Progenitor cell of endocrine pancreas (in vitro differentiated cells): ENCODE results near the gene GABARAP. TPM values are rescaled to one million over a fixed set of nuclear protein-coding genes. Genes with fewer than 3 reads are reported as not detected.

Experiments
- DNase-seq: peaks from one replicate; pipeline ENCODE4 v3.0.0; 2021; ENCODE audit warnings: low spot score; ENCODE audit not compliant: unreplicated experiment
- H3K27ac Mint-ChIP-seq: 2 replicates; pipeline ENCODE4 v1.8.0; 2021; ENCODE audit warnings: mild to moderate bottlenecking, moderate library complexity, mixed read lengths
- H3K27me3 Mint-ChIP-seq: 2 replicates; pipeline ENCODE4 v1.8.0; 2021; ENCODE audit warnings: mixed read lengths
- H3K36me3 Mint-ChIP-seq: 2 replicates; pipeline ENCODE4 v1.8.0; 2022; ENCODE audit warnings: mixed read lengths; ENCODE audit not compliant: insufficient read depth
- H3K4me1 Mint-ChIP-seq: 2 replicates; pipeline ENCODE4 v1.8.0; 2021; ENCODE audit warnings: low read depth, mixed read lengths
- H3K4me3 Mint-ChIP-seq: 2 replicates; pipeline ENCODE4 v1.8.0; 2021; ENCODE audit warnings: low read depth, mild to moderate bottlenecking, moderate library complexity, mixed read lengths
- H3K9me3 Mint-ChIP-seq: 2 replicates; pipeline ENCODE4 v1.8.0; 2021; ENCODE audit warnings: low read depth, mixed read lengths
- microRNA-seq: library from miRNA; unstranded; fragments of <30 nt; microRNA quantifications from one replicate; pipeline ENCODE4 v1.1.0, GENCODE V29; 2020; ENCODE audit warnings: borderline number of aligned reads; ENCODE audit not compliant: unreplicated experiment
- total RNA-seq: library from RNA; stranded (reverse); gene quantifications from 2 replicates; pipeline ENCODE4 v1.2.1, GENCODE V29; 2021
- TF ChIP-seq, protein P1 (sequence below): fragments of 200-600 bp; sonication (generic); IDR thresholded peaks from one replicate; pipeline ENCODE4 v1.5.0; 2021; ENCODE audit warnings: antibody characterized with exemption, mild to moderate bottlenecking; ENCODE audit not compliant: unreplicated experiment

The GABARAP gene
- total RNA-seq, 1 donor from 2014 or later = 466 TPM

DNA sequence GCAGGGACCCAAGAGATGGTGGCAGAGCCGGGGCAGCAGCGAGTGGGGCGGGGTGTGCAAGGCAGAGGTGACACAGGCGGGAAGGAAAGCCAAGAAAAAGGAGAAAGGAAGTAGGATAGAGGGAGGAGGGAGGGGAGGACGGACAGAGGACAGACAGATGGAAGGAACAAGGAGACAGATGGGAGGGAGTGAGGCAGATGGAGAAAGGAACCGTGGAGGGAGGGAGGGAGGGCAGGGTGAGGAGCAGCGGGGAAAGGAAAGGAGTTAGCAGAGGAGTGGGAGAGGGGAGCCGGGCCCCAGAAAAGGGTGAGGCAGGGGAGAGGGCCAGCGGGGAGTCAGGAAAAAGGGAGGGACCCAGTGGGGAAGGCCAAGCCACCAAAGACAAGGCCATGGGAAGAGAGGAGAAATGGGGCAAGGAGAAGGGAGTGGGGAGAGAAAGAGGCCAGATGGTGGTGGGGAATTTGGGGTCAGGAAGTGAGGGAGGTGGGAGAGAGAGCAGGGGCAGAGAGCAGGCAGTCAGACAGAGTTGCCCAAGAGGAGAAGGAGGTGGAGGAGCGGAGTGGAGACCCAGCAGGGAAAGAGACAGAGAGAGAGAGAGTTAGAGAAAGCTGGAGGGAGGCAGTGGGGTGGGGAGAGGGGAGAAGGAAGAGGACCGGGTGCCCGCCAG is 49.8 kb downstream of the GABARAP start:
- Mint-ChIP-seq H3K27me3 (no peaks in the 10 kb centered on the region), H3K9me3 (no peaks in the 10 kb centered on the region), H3K36me3 (peaks cover 12% of the 10 kb centered on the region), H3K4me1 (no peaks in the 10 kb centered on the region), H3K4me3 (no peak overlapping the region), H3K27ac (no peak overlapping the region)
- TF ChIP-seq, protein P1, sequence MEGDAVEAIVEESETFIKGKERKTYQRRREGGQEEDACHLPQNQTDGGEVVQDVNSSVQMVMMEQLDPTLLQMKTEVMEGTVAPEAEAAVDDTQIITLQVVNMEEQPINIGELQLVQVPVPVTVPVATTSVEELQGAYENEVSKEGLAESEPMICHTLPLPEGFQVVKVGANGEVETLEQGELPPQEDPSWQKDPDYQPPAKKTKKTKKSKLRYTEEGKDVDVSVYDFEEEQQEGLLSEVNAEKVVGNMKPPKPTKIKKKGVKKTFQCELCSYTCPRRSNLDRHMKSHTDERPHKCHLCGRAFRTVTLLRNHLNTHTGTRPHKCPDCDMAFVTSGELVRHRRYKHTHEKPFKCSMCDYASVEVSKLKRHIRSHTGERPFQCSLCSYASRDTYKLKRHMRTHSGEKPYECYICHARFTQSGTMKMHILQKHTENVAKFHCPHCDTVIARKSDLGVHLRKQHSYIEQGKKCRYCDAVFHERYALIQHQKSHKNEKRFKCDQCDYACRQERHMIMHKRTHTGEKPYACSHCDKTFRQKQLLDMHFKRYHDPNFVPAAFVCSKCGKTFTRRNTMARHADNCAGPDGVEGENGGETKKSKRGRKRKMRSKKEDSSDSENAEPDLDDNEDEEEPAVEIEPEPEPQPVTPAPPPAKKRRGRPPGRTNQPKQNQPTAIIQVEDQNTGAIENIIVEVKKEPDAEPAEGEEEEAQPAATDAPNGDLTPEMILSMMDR = no peak
- DNase-seq = no peak

DNA sequence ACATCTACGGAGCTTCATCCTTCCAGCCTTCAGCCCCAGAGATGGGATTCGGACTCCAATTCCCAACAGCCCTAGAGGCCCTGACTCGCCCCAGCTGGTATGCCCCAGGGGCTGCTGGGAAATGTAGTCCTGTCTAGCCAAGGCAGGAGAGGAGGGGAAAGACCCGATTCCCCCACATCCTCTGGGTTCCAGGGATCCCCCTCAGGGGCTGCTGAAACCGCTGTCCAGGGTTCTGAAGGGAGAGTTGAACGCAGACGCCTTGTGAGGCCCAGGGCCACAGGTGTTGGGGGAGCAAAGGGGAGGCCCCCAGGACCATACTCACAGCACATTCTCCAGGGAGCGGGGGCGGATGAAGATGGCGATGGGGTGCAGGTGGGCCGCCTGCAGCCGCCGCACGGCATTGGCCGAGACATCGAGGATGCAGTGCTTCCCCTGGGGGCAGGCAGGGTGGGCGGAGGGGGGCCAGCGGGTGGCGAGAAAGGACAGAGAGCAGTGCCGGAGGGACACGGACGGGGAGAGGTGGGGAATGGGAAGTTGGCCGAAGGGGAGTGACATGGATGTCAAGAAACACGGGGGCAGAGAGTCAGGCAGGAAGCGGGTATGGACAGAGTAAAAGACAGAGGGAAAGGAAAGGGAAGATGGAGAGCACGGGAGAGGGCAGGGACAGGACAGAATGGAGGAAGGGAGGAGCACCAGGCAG is 50.5 kb downstream of the GABARAP start:
- Mint-ChIP-seq H3K27ac (no peak overlapping the region), H3K9me3 (no peaks in the 10 kb centered on the region), H3K27me3 (no peaks in the 10 kb centered on the region), H3K36me3 (peaks cover 12% of the 10 kb centered on the region), H3K4me3 (no peak overlapping the region), H3K4me1 (no peaks in the 10 kb centered on the region)
- TF ChIP-seq, protein P1 = no peak
- DNase-seq = no peak

DNA sequence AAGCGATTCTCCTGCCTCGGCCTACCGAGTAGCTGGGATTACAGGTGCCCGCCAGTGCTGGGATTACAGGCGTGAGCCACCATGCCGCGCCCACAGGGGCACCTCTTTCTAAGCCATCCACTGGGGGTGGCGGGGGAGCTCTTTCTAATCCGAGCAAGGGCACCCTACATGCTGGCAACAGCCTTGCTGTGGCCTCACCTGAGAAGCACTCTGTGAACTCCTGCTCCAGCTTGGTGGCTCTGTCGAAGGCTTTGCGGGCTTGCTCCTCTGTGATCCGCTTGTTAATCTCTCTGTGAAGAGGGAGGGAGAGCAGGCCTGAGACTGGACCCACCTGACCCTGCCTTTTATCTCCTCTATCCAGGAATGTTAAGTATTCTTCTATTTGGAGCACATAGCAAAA is 51.2 kb downstream of the GABARAP start:
- Mint-ChIP-seq H3K27me3 (no peaks in the 10 kb centered on the region), H3K4me1 (no peaks in the 10 kb centered on the region), H3K36me3 (peaks cover 10% of the 10 kb centered on the region), H3K9me3 (no peaks in the 10 kb centered on the region), H3K27ac (no peak overlapping the region), H3K4me3 (no peak overlapping the region)
- no peak for DNase-seq
- TF ChIP-seq, protein P1 = no peak

DNA sequence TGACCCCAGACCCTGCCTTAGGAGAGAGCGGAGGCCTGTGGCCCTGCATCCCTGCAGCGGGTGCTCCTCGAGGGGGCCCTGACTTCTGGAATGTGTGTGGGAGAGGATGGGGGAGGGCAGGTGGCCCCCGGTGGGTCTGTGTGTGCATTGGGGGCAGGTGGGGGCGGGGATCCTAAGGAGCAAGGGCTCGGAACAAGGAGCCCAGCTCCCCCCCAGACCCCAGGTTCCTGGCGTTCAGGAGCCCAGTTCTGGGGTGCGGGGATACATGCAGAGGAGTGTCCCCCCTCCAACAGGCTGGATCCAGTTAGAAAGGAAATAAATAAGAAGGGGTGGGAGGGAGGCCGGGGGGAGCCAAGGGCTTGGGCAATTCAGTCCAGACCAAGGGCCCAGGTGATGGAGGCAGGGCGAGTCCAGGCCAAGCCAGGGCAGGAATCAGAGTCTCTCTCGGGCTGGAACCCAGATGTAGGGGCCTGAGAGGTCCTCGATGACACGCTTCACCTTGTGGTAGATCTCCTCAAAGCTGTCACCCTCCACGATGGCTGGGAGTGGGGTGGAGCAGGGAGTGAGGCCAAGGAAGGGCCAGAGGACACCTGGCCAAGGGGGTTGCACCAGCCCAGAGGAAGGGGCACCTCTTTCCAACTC is 51.9 kb downstream of the GABARAP start:
- peaks cover 10% of the 10 kb centered on the region for H3K36me3 Mint-ChIP-seq
- TF ChIP-seq, protein P1 = no peak
- no peak overlapping the region for H3K4me3 Mint-ChIP-seq
- DNase-seq = no peak
- H3K4me1 Mint-ChIP-seq = no peaks in the 10 kb centered on the region
- no peaks in the 10 kb centered on the region for H3K27me3 Mint-ChIP-seq
- H3K9me3 Mint-ChIP-seq = no peaks in the 10 kb centered on the region
- no peak overlapping the region for H3K27ac Mint-ChIP-seq

Small RNAs within 50 kb of the gene (microRNA-seq; reads per million reads assigned to microRNA genes)
- gene MIR324 = 3,646 reads per million, percentile 87 among the genes with 10 or more reads in this experiment

Other genes with a start within 250 kb of the GABARAP start
- not detected in 2 replicates for gene ALOX12, start 246.4 kb downstream of the GABARAP start, total RNA-seq
- 168 and 178 TPM in 2 replicates for gene RNASEK, start 229.8 kb downstream of the GABARAP start, total RNA-seq
- gene BCL6B, start 219.4 kb downstream of the GABARAP start, total RNA-seq = 0.09 TPM in 1 of 2 replicates, not detected in the other
- gene SLC16A13, start 206.4 kb downstream of the GABARAP start, total RNA-seq = 19.6 and 20.3 TPM in 2 replicates
- gene SLC16A11, start 198.4 kb downstream of the GABARAP start, total RNA-seq = 0.84 and 1.4 TPM in 2 replicates
- gene CLEC10A, start 162.2 kb downstream of the GABARAP start, total RNA-seq = not detected in 2 replicates
- 2.7 and 3.0 TPM in 2 replicates for gene ASGR2, start 127.6 kb downstream of the GABARAP start, total RNA-seq
- 10.6 and 11.1 TPM in 2 replicates for gene ASGR1, start 63.1 kb downstream of the GABARAP start, total RNA-seq
- 46.3 and 48.6 TPM in 2 replicates for gene DLG4, start 22.6 kb downstream of the GABARAP start, total RNA-seq
- 653 and 693 TPM in 2 replicates for gene ACADVL, start 22.5 kb downstream of the GABARAP start, total RNA-seq
- 104 TPM in 2 replicates for gene DVL2, start 7.9 kb downstream of the GABARAP start, total RNA-seq
- 66.9 and 73.7 TPM in 2 replicates for gene PHF23, start 3.0 kb downstream of the GABARAP start, total RNA-seq
- gene CTDNEP1, start 9.3 kb upstream of the GABARAP start, total RNA-seq = 134 and 137 TPM in 2 replicates
- gene ELP5, start 9.8 kb upstream of the GABARAP start, total RNA-seq = 42.3 and 45.0 TPM in 2 replicates
- 137 and 147 TPM in 2 replicates for gene CLDN7, start 20.0 kb upstream of the GABARAP start, total RNA-seq
- gene SLC2A4, start 39.3 kb upstream of the GABARAP start, total RNA-seq = 1.5 and 2.0 TPM in 2 replicates
- gene YBX2, start 52.2 kb upstream of the GABARAP start, total RNA-seq = 2.7 and 4.3 TPM in 2 replicates
- 323 and 338 TPM in 2 replicates for gene EIF5A, start 65.2 kb upstream of the GABARAP start, total RNA-seq
- 77.1 and 81.1 TPM in 2 replicates for gene GPS2, start 72.9 kb upstream of the GABARAP start, total RNA-seq
- gene NEURL4, start 86.9 kb upstream of the GABARAP start, total RNA-seq = 75.2 TPM in 2 replicates
- 1.0 TPM in 1 of 2 replicates, not detected in the other for gene ACAP1, start 94.1 kb upstream of the GABARAP start, total RNA-seq
- 11.3 and 12.4 TPM in 2 replicates for gene KCTD11, start 109.7 kb upstream of the GABARAP start, total RNA-seq
- not detected in 2 replicates for gene TMEM95, start 112.7 kb upstream of the GABARAP start, total RNA-seq
- gene TNK1, start 138.6 kb upstream of the GABARAP start, total RNA-seq = 9.1 and 13.4 TPM in 2 replicates
- 35.5 and 37.9 TPM in 2 replicates for gene PLSCR3, start 152.1 kb upstream of the GABARAP start, total RNA-seq
- 89.2 and 102 TPM in 2 replicates for gene TMEM256, start 161.6 kb upstream of the GABARAP start, total RNA-seq
- 30.3 and 34.4 TPM in 2 replicates for gene NLGN2, start 165.4 kb upstream of the GABARAP start, total RNA-seq
- not detected in 2 replicates for gene SPEM1, start 177.9 kb upstream of the GABARAP start, total RNA-seq
- gene SPEM2, start 183.2 kb upstream of the GABARAP start, total RNA-seq = not detected in 2 replicates
- not detected in 2 replicates for gene SPEM3, start 186.4 kb upstream of the GABARAP start, total RNA-seq
- gene TMEM102, start 193.0 kb upstream of the GABARAP start, total RNA-seq = 8.1 and 10.0 TPM in 2 replicates
- gene FGF11, start 197.1 kb upstream of the GABARAP start, total RNA-seq = 4.5 and 5.1 TPM in 2 replicates
- gene CHRNB1, start 202.6 kb upstream of the GABARAP start, total RNA-seq = 17.2 and 19.1 TPM in 2 replicates
- gene ZBTB4, start 237.2 kb upstream of the GABARAP start, total RNA-seq = 26.8 and 28.4 TPM in 2 replicates
- not detected in 2 replicates for gene SLC35G6, start 239.0 kb upstream of the GABARAP start, total RNA-seq
- 195 and 210 TPM in 2 replicates for gene POLR2A, start 241.9 kb upstream of the GABARAP start, total RNA-seq